Stimulated activated CD4-positive, alpha-beta T cell treated with anti-CD3 and anti-CD28 coated beads, Interleukin-15, amount 100 ng/mL, for 1 hour (primary cell): ENCODE data around the gene FARS2.

Experiments
- DNase-seq, 2 donors: peaks; one replicate each; pipeline ENCODE4 v3.0.0-alpha.2; 2020; ENCODE audit warnings: low read depth in 1 of 2, low spot score in 1 of 2

The FARS2 gene

DNA sequence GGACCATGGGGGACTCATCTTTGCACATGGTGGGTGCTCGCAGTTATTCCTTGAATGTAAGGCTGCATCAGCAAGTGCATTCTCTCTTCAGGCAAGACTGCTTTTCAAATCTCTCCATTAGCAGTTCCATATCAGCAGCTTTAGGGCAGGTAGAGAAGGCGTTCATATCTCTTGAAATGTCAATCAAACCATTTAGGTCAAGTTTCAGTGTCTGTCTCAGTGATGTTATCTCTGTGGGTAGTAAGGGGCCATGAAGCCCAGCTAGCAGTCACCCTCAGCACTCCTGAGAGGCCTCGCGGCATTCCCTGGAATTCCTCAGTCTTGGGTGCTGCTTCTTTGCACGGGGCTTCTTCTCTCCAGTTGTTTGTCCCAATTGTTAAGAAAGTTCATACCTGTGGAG lies 24.2 kb downstream of the FARS2 start:
- no peak for DNase-seq

DNA sequence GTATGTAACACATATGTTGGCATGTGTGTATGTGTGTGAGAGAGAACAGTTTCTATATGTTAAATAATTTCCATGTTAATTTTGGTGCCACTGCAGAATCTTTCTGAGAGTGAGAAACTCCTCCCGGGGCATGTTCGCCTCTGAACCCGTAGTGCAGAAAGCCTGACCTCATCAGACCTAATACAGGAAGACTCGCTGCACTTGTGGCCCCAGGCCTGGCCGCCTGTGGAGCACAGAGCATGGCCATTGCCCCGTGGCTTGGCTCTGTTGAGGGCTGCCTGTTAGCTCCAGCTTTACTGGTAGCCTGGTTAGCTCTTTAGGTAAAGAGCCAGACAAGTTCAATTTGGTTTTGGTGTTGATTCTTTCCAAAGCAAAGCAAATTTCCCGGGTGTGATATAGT lies 25.5 kb downstream of the FARS2 start:
- no peak for DNase-seq

DNA sequence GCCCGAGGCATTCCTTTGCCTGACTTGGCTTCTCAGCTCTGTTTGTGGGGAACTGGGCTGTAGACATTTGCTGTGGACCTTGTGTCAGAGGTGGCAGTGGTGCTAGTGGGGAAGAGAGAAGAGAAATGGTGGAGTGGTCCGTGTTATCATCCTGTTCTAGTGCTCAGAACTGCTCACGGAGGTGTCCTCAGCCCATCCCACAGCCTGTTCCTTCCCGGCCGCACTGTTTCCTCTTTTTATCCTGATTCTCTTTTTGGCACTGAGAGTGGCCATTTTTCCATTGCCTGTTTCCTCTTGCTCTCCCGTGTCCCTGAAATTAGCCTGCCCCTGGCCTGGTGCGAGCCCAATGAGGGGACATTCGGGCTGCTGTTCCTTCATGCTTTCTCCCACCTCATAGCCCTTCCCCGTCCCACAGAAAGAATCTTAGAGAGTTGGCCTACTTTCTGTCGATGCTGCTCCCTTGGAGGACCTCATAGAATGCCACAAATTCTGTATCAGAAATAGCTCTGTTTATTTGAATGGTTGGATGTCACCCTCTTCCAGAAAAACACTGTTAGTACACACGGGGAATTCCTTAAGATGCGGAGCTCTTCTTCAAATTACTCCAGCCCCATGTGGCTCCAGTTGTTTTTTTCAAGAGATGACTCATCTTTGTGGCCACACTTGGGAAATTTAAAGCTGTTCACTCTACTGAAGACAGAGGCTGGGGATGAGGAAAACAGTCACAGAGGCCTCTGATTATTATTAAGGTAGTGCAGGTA lies 26.1 kb downstream of the FARS2 start:
- no peak for DNase-seq

DNA sequence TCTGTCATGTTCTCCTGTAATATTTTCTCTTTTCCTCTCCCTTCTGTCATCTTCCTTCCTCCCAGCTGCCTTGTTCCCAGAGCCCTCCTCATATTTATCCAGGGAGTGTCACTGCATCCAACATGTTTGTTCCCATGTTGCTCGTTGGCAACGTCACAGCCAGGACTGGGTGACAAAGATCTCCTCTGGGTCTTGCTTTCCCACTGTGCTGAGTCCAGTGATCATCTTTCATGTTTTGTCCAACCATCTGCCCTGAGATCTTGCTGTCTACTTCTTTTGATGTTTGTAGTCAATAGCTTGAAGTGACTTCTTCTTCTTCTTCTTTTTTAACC lies 26.6 kb downstream of the FARS2 start:
- no peak for DNase-seq

DNA sequence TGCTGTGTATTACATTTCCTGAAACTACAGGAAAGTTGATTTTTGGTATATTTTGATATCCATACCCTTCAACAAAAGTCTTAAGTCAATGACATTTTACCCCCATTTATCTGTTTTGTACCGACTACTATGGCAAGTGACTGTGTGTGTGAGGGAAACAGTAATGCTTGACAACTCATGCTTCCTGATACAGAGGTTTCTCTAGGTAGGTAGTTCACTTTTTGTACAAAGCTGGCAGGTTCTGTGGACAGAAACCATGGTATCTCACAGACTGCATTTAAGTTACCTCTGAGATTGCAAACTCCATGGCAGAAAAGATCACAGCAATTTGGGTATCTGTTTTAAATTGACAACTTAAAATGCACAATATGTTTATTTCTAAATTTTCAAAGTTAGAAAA lies 28.8 kb downstream of the FARS2 start:
- no peak for DNase-seq

DNA sequence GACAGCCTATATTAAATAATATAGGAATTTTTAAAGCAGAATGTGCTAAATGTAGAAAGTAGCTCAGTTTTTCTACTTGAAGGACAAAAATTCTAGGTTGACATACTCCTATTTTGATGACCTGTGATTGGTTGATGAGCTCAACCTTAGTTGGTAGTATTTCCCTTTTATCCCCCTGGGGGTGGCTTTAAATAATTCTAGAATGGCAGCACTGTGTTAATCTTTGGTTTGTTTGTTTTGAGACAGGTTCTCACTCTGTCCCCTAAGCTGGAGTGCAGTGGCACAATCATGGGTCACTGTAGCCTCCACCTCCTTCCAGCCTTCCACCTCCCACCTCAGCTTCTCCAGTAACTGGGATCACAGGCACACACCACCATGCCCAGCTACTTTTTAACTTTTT lies 29.2 kb downstream of the FARS2 start:
- DNase-seq = no peak

DNA sequence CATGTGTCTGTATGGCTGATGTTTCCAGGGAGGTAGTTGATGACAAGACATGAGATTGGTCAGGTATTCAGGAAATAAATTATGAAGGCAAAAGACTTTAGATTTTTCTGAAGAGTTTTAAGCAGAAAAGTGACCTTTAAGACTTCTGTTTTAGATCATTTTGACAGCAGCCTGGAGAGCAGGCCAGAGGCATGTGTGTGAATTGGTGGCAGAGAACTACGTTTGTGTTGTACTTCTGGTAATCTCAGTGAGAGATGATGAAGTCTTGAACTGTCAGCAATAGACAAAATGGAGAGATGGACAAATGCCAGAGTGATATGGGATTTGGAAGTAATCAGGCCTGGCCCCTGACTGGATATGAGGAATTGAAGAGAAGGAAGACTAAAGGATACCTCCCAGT lies 30.8 kb downstream of the FARS2 start:
- no peak for DNase-seq

DNA sequence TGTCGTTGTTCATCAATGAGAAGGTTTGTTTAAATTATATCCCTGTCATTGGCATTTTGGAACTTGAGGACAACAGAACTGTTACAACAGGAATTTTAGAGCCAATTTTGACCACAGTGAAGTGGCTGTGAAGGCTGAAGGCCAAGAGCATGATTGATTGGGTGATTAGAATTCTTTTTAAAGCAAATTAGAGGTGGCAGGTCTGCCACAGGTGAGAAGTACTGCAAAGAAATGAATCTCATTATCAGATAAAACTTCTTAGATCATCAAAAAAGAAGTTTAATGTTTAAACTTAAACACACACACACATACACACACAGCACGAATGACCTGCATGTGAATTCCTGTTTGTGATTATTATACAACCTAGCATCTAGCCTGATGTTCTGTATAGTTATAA lies 32.4 kb downstream of the FARS2 start:
- no peak for DNase-seq

DNA sequence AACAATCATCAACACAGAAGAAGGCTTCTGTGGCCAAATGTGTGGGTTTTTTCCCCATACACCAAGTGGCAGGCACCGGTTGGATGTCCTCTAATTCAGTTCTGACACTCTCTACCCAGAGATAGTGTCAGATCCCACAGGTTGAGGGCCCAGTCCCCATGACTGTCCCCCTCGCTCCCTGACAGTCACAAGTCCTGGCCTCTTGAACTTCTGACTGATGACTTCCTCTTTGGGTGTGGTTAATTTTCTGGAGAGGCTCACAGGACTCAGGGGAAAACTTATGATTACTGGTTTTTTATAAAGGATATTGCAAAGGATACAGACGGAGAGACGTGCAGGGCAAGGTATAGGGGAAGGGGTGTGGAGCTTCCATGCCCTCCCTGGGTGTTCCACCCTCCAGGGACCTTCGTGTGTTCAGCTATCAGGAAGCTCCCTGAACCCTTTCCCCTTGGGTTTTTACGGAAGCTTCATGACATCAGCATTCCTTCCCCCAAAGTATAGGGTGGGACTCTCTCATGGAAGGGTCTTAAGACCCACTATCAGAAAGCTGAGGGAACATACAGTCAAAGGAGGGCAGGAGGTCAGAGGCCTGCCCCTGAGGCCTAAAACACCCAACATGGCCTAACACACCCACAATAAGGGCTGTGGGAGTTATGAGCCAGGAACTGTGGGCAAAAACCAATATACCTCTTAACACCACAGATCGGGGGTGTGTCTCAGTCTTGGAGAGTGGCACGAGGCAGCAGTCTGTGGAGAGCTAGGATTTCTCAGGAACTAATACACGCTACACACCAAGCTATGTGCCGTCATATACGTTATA lies 33.3 kb downstream of the FARS2 start:
- DNase-seq = no peak

DNA sequence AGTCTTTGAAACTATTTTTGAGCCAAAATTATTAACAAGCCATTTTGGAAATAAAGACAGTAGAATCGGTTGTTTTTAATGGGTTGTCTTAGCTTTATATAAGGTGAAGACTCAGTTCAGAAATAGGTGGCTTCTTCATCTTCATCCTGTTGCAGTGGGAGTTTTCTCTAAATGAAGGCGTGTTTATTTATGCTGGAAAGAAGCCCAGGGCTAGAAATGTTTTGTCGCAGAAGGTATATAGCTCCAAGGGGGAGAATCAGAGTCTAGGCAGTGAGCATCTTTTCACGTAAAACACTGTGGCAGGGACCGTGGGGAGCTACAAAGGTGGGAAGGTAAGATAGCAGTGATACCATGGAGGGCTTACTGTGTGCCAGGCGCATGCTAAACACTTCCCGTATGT lies 34.3 kb downstream of the FARS2 start:
- no peak for DNase-seq

DNA sequence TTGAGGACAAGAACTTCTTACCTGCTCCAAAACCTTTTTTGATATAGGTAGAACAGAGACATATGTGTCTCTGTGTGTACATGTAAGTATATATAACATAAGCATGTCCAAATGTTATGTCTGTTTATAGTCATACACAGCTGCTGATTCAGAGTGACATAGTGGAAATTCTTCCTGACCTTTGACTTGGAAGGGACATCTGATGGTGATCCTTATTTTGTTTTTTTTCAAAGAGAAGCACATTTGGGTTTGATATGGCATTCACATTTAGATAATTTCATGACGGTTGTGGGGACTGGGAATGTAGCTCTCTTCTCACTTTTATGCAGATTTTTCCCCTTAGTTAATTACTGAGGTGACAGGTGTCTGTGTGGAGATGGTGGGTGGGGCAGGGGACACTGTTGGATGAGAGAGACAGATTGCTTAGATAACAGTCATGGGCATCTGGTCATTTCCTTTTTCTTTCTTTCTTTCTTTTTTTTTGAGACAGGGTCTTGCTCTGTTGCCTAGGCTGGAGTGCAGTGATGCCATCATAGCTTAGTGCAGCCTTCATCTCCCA lies 39.0 kb downstream of the FARS2 start:
- no peak for DNase-seq

DNA sequence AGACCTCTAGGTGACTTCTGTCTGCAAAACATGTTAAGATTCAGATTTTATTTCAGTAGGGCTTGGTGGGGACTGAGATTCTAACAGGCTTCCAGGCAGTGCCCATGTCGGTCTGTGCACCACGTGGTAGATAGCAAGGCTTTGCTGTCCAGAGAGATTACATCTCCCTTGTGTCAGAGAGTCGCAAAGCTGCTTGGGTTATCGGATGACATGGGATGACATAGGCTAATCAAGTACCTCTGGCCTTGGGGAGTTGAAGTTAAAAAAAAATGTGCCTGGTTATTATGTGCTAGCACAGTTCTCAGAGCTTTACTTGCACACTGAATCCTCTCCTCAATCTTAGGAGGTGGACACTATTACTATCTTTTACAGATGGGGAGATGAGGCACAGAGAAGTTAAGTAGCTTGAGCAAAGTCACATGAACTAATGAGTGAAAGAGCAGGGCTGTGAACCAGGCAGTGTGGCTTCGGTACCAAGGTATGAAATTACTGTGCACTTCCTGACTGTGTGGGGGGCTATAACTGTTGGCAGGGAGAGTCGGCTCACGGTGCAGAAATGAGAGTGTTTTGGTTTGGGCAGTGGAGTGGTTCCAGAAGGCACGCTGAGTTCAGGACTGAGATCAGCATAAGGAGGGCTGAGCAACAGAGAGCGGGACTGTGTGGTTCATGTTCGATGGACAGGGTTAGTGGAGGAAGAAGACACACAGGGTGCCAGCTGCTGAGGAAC lies 41.1 kb downstream of the FARS2 start:
- DNase-seq = no peak

DNA sequence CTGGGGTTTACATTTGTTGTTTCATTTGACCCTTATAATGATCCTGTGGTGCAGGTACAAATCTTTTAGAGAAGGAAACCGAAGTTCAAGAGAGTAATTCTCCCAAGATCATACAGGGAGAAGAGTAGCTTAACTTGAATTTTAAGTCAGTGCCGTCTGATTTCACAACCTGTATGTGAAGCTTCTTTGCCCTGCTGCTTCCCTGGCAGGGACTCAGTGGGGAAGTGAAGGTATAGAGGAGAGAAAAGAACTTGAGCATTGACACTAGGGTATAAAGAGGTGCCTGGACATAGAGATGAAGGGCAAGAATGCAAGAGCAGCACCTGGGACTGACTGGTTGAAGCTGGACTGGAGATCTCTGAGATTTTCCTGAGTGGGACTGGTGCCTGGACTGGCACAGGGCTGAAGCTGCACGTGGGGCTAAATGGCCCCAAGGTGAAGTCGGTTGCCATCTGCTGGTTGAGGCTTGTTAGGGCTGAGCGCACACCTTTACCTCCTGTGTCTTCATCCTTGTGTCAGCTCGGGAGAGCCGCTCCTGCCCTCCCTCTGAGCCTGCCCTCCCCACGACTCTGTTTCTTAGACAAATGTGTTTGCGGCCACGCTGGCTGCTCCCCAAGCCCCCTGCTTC lies 41.8 kb downstream of the FARS2 start:
- peak; percentile 17 to 28 for DNase-seq

DNA sequence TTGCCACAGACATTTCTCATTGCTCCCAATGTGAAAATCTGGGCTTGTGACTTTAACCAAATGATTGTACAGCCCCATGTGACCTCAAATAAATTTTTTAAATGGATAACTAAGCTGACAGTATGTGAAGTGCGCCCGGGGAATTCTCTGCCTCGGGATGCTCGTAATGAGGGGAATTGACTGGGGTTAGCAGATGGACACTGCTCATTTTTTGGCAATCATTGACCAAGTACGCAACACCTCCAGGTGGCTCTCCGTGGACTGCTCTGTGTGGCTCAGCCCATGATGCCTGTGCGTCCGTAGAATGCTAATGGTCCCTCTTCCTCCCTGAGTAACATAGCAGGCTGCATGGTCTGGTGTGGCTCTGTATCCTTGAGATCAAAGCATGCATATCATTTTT lies 42.4 kb downstream of the FARS2 start:
- DNase-seq = no peak

DNA sequence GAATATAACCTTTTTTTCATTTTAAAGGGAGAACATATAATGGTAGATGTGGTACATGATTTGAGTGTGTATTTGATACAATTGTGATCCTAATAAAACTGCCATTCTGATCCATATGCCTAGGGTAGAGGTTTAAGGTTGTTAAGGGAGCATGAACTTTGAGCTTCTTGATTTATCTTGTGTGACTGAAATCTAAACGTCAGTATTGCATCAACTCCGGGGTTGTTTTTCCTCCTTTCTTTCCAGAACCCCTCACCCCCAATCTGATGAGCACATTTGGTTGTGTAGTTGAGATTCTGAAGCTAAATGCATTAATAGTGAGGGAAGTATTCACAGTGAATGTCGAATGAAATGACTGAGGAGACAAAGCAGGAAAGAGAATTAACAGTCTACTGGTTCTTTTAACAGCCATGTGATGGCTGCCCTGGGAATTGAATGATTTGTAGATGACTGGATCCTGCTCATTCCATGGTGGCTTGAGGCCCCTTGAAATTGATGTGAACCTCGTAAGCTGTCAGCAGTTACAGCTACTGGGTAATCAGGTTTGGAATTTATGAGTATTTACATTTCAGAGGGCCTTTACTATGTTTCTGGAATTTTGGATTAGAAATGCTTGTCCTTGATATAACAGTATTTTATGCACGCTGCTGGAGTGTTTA lies 44.8 kb downstream of the FARS2 start:
- DNase-seq = no peak

DNA sequence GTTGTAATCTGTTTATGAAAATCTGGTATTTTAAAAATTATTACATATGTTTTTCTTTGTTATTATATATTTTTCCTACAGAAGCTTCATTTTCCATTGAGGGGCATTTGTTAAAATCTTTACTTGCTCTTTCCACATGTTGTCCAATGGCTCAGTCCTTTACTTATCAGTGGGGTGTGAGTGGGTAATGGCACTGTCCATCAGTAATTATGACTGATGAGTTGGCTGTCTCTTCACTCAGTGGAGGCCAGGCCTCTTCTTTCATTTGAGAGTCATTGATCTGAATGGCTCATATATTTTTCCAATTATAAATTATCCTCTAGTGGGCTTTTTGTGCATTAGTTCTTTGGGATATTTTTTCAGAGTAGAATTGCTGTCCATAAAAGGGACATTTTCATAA lies 45.7 kb downstream of the FARS2 start:
- no peak for DNase-seq

DNA sequence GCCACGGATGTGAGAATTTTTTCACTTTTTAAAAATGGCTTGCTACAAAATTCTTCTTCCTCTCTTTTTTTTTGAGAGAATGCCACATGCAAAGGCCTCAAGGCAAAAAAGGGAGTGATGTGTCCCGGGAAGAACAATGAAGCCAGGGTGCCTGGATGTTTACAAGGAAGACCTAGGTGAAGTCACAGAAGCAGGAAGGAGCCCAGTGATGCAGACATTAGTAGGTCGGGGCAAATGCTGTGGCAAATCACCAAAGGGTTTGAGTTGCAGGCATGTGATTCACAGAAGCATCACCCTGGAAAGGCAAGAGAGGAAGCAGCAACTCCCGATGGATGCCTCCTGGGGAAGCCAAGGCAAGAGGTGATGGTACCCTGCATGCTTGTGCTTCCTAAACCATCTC lies 46.8 kb downstream of the FARS2 start:
- no peak for DNase-seq

DNA sequence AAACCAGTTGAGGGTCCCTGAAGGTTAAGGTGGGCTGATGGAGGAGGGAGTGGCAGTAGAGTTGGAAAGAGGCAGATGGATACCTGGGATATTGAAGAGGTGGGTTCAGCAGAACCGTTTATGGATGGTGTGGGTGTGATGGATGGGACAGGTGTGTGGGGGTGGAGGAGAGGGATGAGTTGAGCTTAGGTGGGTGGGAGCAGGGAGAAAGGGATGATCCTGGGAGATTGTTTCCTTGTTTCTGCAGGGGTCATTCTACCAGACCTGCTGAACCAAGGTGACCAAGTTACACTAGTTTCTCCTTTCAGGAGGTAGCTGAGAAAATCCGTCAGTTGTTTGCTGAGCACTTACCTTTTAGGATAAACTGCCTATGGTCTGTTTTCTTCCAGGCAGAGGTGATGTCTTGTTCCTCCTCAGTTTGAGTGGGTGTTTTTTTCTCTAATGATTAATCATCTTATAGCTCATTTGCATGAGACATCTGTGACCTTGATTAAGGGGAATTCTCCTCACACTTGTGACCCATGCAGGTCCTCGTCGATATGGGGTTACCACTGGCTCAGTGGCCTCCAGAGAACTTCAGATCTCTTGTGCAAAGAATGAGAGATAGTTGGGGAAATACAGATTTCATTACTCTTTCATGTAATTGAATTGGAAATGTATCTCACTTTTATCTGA lies 53.0 kb downstream of the FARS2 start:
- no peak for DNase-seq

DNA sequence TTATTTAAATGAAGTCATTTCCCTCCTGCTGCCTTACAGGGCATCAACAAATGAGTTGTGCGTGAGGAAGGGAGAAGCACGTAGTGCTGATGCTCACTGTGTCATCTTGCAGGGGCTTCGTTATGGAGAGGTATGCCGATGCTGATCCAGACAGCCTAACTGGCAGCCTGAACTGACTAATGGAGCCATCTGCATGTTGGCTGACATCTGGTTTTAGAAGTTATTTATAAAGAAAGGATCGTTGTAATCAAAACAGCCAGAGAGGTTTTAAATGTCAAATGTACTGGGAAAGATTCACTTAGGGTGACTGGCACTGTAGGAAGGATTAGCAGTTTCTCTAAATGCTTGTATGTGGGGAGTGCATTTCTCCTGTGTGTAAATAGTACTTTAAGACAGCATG lies 54.6 kb downstream of the FARS2 start:
- DNase-seq = no peak

DNA sequence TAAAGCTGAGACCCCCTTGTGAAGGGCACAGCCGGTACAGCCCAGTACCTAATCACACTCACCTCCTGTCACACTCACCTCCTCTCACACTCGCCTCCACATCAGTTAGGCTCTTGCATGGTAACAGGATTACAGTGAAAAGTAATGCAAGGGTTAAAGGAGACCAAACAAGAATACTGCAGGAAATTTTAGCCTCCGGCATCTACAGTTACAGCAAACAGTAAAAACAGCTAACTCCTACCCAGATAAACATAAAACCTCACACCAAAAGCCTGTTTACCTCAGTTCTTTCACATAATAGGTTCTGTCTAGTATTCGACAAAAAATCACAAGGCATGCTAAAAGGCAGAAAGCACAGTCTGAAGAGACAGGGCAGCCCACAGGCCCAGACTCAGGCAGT lies 55.6 kb downstream of the FARS2 start:
- no peak for DNase-seq
